OCI-LY7 (cell line): Measurements from ENCODE around the gene TOX4. TPM values are rescaled to one million over a fixed set of nuclear protein-coding genes. Genes with fewer than 3 reads are reported as not detected.
"Not testable (repeated sequence)": the region's sequence is repeated elsewhere in the genome, so short reads cannot be mapped to it uniquely, and the experiment has no call there.

ENCODE experiments used
- BruUV-seq: library from RNA; stranded (reverse); fragments of 400-500 nt; replicated peaks from 2 replicates; lab custom pipeline; 2021; lab: Mats Ljungman, UMichigan
- CTCF ChIA-PET: fragments of 300-600 bp; sonication (Branson Sonifier 250); formaldehyde crosslinking; loops from one replicate; lab custom pipeline; 2022; ENCODE audit warnings: antibody characterized with exemption; ENCODE audit not compliant: unreplicated experiment; lab: Charles Lee
- POLR2A ChIA-PET: fragments of 300-600 bp; sonication (Branson Sonifier 250); formaldehyde crosslinking; loops from one replicate; lab custom pipeline; 2022; ENCODE audit warnings: antibody characterized with exemption; lab: Charles Lee
- DNase-seq: peaks from one replicate; pipeline ENCODE4 v3.0.0-alpha.2; 2015; ENCODE audit warnings: low spot score
- H2AFZ ChIP-seq: fragments of 200-600 bp; sonication (generic), shearing (Covaris generic); 2 replicates; pipeline ENCODE4 v1.6.1; 2014; ENCODE audit warnings: mild to moderate bottlenecking, antibody characterized with exemption, low read length, moderate library complexity
- H3K27ac ChIP-seq: fragments of 200-600 bp; sonication (generic); 2 replicates; pipeline ENCODE4 v1.5.1; 2014; ENCODE audit warnings: mixed run types, low read depth, mild to moderate bottlenecking, moderate library complexity, low read length, inconsistent platforms; ENCODE audit not compliant: poor library complexity, severe bottlenecking
- H3K36me3 ChIP-seq: fragments of 200-600 bp; sonication (generic); 2 replicates; pipeline ENCODE4 v1.6.1; 2014; ENCODE audit warnings: mild to moderate bottlenecking, antibody characterized with exemption, low read length, moderate library complexity, mixed read lengths; ENCODE audit not compliant: insufficient read depth
- H3K4me1 ChIP-seq: fragments of 200-600 bp; sonication (generic); 2 replicates; pipeline ENCODE4 v1.5.1; 2014; ENCODE audit warnings: mild to moderate bottlenecking, low read length; ENCODE audit not compliant: insufficient read depth, poor library complexity, severe bottlenecking
- H3K4me2 ChIP-seq: fragments of 200-600 bp; sonication (generic); 2 replicates; pipeline ENCODE4 v1.6.1; 2014; ENCODE audit warnings: mild to moderate bottlenecking, low read length
- H3K4me3 ChIP-seq: fragments of 200-600 bp; sonication (generic); 2 replicates; pipeline ENCODE4 v1.5.1; 2014; ENCODE audit warnings: mild to moderate bottlenecking, low read depth, low read length; ENCODE audit not compliant: poor library complexity, severe bottlenecking
- H3K79me2 ChIP-seq: fragments of 200-600 bp; sonication (generic); 2 replicates; pipeline ENCODE4 v1.6.1; 2016; ENCODE audit warnings: low read depth, mild to moderate bottlenecking, low read length, moderate library complexity, mixed read lengths; ENCODE audit not compliant: insufficient read depth
- H3K9me2 ChIP-seq: fragments of 200-600 bp; sonication (generic); 2 replicates; pipeline ENCODE4 v1.6.1; 2016; ENCODE audit warnings: mild to moderate bottlenecking, low read length, mixed read lengths; ENCODE audit not compliant: insufficient read depth
- H3K9me3 ChIP-seq: fragments of 200-600 bp; sonication (generic); 2 replicates; pipeline ENCODE4 v1.6.1; 2014; ENCODE audit warnings: mild to moderate bottlenecking, mixed run types, low read length, mixed read lengths
- H4K20me1 ChIP-seq: fragments of 200-600 bp; sonication (generic); 2 replicates; pipeline ENCODE4 v1.6.1; 2014; ENCODE audit warnings: mild to moderate bottlenecking, antibody characterized with exemption, low read length, moderate library complexity, mixed read lengths; ENCODE audit not compliant: insufficient read depth
- CTCF ChIP-seq: fragments of 200-600 bp; sonication (generic); conservative IDR thresholded peaks from 2 replicates; pipeline ENCODE4 v1.5.1; 2014; ENCODE audit warnings: mild to moderate bottlenecking, antibody characterized with exemption, low read length, moderate library complexity, mixed read lengths
- EZH2phosphoT487 ChIP-seq: fragments of 200-600 bp; sonication (generic); IDR thresholded peaks from 2 replicates; pipeline ENCODE4 v1.6.1; 2018; ENCODE audit warnings: low read depth, borderline replicate concordance, mild to moderate bottlenecking, mixed run types, antibody characterized with exemption, low read length, moderate library complexity, mixed read lengths
- intact Hi-C: fragments of 100-400 bp; cut with micrococcal nuclease; formaldehyde crosslinking; loops from one replicate; pipeline ENCODE4 v1.10.0; 2022; ENCODE audit not compliant: unreplicated experiment
- total RNA-seq, 2 experiments: library from RNA; depleted of rRNA in 1 of 2; stranded (reverse); fragments of >200 nt in 1 of 2; shearing (Covaris generic) in 1 of 2; gene quantifications; 2 replicates each; pipeline ENCODE4 v1.2.3, GENCODE V29; 2014 to 2022

The TOX4 gene
- total RNA-seq, 2 experiments from 2014 or later = 26.1 to 65.4 TPM

GRCh38 chr14:21437063-21437901 is 39.7 kb upstream of the TOX4 start:
- ChIA-PET CTCF (interaction anchor here (0.5 to 1.1 kb wide), 6 partner anchors 11 to 334 kb away, joined by 3 to 5 read pairs (median 3); partner anchors contain the start of genes CHD8 and SALL2), POLR2A (interaction anchor here (0.6 to 3.6 kb wide), 19 partner anchors 9 to 297 kb away, joined by 3 to 35 read pairs (median 3); partner anchors contain the start of genes CHD8, RAB2B, SALL2 and TOX4)
- intact Hi-C loops = loop anchor here (1.0 to 5.0 kb wide), 3 partner anchors 19 to 170 kb away; partner anchors contain the start of genes CHD8, HNRNPC and SUPT16H
- Histone ChIP-seq H4K20me1 (peaks cover 21% of the 10 kb centered on the region), H3K9me3 (no peaks in the 10 kb centered on the region), H3K4me1 (peaks cover 21% of the 10 kb centered on the region), H3K27ac (peak overlapping the region; percentile 36), H2AFZ (peak overlapping the region; percentile 17; the same call in 1 of the 2 replicates), H3K4me3 (peak overlapping the region; percentile 81), H3K79me2 (peaks cover 75% of the 10 kb centered on the region), H3K9me2 (no peaks in the 10 kb centered on the region), H3K4me2 (peak overlapping the region; percentile 73), H3K36me3 (peaks cover 35% of the 10 kb centered on the region)
- peak; percentile 100 for DNase-seq
- no TSS peak for BruUV-seq
- TF ChIP-seq EZH2phosphoT487 = no peak
- TF ChIP-seq CTCF = no peak

GRCh38 chr14:21440859-21441258 is 36.1 kb upstream of the TOX4 start:
- intact Hi-C loops = no loop called here
- Histone ChIP-seq H2AFZ (no peak overlapping the region), H3K27ac (no peak overlapping the region), H3K9me2 (no peaks in the 10 kb centered on the region), H3K4me3 (no peak overlapping the region), H3K4me1 (peaks cover 14% of the 10 kb centered on the region), H3K9me3 (no peaks in the 10 kb centered on the region), H3K4me2 (no peak overlapping the region), H3K79me2 (peaks cover 59% of the 10 kb centered on the region), H3K36me3 (peaks cover 14% of the 10 kb centered on the region; the same call in 1 of the 2 replicates), H4K20me1 (0 out of 2 replicates have a peak, but pooled peaks cover 6% of the 10 kb centered on the region)
- BruUV-seq = no TSS peak
- no peak for DNase-seq
- POLR2A ChIA-PET = no interaction called here
- TF ChIP-seq EZH2phosphoT487 (no peak), CTCF (no peak)
- CTCF ChIA-PET = no interaction called here

- H3K9me3 ChIP-seq, H3K4me3 ChIP-seq, H3K27ac ChIP-seq, intact Hi-C loops, BruUV-seq, CTCF ChIA-PET, H4K20me1 ChIP-seq, H3K4me2 ChIP-seq, H3K4me1 ChIP-seq, DNase-seq, H3K9me2 ChIP-seq, H2AFZ ChIP-seq: not testable (repeated sequence)
- POLR2A ChIA-PET = interaction anchor here (0.6 to 3.3 kb wide), 4 partner anchors 8 to 109 kb away, joined by 3 to 22 read pairs (median 5); partner anchors contain the start of gene CHD8
- Histone ChIP-seq H3K79me2 (peaks cover 60% of the 10 kb centered on the region), H3K36me3 (peaks cover 21% of the 10 kb centered on the region; the same call in 1 of the 2 replicates)
These were observed 34.3 kb upstream of the TOX4 start for GRCh38 chr14:21442657-21443056.
